Gastroesophageal sphincter (tissue), 3 donors: ENCODE measurements around the gene NAALADL2.

Source experiments
- POLR2A ChIP-seq, 2 donors: fragments of 450-650 bp; IDR thresholded peaks; one replicate each; pipeline ENCODE4 v1.6.1; 2017; ENCODE audit warnings: antibody characterized with exemption in 2 of 2, mild to moderate bottlenecking in 2 of 2, moderate library complexity in 1 of 2
- POLR2AphosphoS5 ChIP-seq: sonication (generic); formaldehyde crosslinking; IDR thresholded peaks from one replicate; pipeline ENCODE4 v1.6.1; 2017; ENCODE audit warnings: antibody characterized with exemption
- TF ChIP-seq, protein P1 (sequence below), 4 experiments: fragments of 200-600 bp in 2 of 4; fragments of 450-650 bp in 2 of 4; sonication (generic) in 1 of 4; IDR thresholded peaks; one replicate each; pipeline ENCODE4 v1.5.1; 2017 to 2019; ENCODE audit warnings: antibody characterized with exemption in 4 of 4, mild to moderate bottlenecking in 2 of 4, moderate library complexity in 2 of 4

DNA sequence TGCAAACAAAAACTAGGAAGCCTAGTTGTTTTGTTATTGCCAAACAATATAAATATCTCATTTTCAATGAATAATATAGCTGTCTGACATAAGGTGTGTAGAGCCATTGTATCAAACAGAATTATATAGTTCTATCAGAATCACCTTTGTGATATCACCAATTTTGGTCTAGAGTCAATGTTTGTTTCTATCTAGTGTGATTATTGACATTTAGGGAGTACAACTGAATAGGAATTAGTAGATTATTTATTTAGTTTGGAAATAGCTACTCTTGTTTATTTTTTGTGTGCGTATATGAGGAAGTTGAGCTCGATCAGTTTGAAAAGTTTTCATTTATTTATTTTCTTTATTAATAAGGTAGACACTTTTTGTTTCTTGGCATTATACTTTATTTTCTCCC, 389.7 kb downstream of the NAALADL2 start:
- TF ChIP-seq POLR2A (IDR thresholded peaks at IDR 0.05) (no peak), POLR2AphosphoS5 (no peak)
- TF ChIP-seq, protein P1, sequence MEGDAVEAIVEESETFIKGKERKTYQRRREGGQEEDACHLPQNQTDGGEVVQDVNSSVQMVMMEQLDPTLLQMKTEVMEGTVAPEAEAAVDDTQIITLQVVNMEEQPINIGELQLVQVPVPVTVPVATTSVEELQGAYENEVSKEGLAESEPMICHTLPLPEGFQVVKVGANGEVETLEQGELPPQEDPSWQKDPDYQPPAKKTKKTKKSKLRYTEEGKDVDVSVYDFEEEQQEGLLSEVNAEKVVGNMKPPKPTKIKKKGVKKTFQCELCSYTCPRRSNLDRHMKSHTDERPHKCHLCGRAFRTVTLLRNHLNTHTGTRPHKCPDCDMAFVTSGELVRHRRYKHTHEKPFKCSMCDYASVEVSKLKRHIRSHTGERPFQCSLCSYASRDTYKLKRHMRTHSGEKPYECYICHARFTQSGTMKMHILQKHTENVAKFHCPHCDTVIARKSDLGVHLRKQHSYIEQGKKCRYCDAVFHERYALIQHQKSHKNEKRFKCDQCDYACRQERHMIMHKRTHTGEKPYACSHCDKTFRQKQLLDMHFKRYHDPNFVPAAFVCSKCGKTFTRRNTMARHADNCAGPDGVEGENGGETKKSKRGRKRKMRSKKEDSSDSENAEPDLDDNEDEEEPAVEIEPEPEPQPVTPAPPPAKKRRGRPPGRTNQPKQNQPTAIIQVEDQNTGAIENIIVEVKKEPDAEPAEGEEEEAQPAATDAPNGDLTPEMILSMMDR (IDR thresholded peaks at IDR 0.05): no peak
